Ramos (cell line): ENCODE measurements around the gene GSTM3.
"Not testable (repeated sequence)": the region's sequence is repeated elsewhere in the genome, so short reads cannot be mapped to it uniquely, and the experiment has no call there.

Experiments
- in situ Hi-C: fragments of 300-500 bp; cut with MboI; formaldehyde crosslinking; loops from one replicate; pipeline ENCODE4 v1.14.3; 2022; ENCODE audit warnings: low sequenced_read_pairs; ENCODE audit not compliant: unreplicated experiment

The GSTM3 gene

GRCh38 chr1:109776206-109776835 lies 35.5 kb upstream of the GSTM3 start:
- in situ Hi-C loops = loop anchor here (5.0 kb wide), 1 partner anchor 206 kb away; the partner anchor contains the start of gene AHCYL1

DNA sequence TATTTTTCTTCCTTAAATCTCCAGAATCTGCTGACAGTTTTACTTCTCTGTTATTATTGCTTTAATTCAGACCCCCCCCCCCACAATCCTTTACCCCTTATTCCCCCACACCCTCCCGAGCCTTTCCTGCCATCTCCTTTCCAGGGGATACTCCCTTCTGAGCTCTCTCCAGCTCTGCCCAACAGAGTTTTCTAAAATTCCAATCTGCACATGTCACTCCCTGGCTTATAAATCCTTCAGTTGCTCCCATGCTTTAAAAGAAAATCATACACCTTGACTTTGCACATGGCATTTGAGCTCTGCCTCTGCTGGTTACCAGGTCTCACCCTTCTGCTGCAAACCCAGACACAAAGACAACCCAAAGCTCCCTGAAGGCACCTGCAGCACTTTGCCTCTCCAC lies 34.6 kb upstream of the GSTM3 start:
- in situ Hi-C loops = loop anchor here (5.0 kb wide), 1 partner anchor 207 kb away; the partner anchor contains the start of gene AHCYL1

- in situ Hi-C loops = loop anchor here (5.0 kb wide), 2 partner anchors 132 to 237 kb away; partner anchors contain the start of gene GPR61
Measured at GRCh38 chr1:109773900-109774485, 33.2 kb upstream of the GSTM3 start.

DNA sequence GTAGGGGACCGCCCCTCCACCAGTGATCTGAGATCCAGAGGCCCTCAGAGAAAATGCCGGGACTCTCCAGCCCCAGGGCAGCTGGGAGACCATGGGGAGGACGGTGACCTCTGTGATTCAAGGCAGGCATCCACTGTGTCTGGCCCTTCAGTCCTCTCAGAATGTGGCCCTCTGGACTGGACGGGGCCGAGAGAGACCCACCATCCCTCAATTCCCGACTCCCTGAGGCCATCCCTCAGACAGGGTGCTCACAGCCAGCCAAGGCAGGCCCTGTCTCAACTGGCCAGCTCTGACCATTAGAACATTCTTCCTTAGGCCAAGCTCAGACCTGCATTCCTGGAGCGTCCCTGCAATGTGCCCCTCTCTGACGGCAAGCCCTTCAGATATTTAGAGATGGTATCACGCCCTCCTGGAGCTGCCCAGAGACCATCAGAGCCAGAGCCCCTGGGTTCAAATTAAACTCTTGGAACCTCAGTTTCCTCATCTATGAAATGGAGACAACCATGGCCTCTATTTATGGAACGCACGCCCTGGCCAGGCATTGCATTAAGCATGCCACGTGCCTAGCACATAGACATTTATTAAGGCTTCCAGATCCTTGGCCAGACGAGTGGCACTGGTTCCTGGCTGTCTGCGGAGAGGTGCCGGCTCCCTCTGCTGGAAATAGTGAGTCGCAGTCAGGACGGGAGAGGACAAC lies 32.5 kb upstream of the GSTM3 start:
- in situ Hi-C loops = loop anchor here (5.0 kb wide), 2 partner anchors 131 to 236 kb away; partner anchors contain the start of gene GPR61

DNA sequence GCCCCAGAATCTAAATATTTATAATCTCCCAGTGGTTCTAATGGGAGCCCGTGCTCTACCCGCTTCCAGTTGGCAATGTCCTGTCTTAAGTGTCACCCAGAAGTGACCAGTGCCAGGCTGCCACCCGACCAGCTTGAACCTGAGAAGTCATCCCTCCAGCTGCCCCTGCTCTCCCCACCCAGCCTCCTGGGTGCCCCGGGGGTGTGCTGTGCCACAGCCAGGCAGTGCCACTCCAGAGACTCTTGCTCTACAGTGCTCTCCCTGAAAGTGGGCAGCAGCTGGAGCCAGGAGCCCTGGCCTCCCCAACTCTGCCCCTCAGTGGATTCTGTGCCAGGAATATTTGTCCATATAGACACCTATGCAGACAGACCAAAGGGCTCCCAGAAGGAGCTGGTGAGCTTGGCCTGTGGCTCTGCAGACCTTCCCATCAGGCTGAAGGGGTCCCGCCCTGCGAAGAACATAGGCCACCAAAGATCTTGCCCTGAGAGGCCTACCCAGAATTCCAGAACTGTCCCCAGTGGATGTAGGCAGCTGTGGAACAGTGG lies 31.9 kb upstream of the GSTM3 start:
- in situ Hi-C loops = loop anchor here (5.0 kb wide), 2 partner anchors 130 to 235 kb away; partner anchors contain the start of gene GPR61

DNA sequence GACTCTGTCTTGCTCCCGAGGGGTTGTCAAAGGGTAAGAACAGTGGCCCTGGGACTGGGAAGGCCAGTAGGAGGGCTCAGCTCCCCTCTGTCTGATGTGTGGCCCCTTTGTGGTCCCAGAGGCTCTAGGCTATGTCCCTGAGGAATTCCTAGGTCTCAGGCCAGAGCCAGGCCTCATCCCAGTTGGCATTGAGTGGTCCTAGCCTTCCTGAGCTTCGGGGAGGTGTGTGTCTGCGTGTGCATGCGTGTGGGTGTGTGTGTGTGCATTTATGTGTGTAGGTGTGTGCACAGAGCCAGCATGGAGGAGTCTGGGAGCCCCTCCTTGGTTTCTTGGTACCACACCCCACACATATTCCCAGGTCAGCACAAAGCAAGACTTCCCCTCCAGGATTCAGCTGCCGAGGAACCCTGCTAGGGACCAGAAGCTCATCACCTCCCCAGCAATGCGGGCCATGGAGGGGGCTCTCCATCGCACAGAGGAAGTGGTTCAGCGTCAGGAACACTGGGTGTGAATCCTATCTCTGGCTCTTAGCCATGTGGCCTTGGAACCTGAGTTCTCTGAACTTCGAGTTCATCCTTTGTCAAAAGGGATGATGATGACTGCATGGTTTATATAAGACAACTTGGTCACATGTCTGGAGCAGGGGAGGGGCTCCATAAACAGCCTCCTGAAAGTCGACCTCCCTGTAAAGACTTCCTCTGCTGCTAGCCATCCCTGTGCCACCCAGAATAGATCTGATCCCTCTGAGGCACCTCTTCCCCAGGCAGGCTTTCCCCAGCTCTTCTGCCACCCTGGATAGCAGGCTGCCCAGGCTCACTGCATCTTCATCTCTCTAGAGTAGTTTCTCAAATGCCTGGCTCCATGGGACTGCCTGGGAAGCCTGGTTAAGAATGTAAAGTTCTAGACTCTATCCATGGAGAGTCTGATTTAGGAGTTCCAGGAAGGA lies 31.1 kb upstream of the GSTM3 start:
- in situ Hi-C loops = loop anchor here (5.0 kb wide), 2 partner anchors 130 to 235 kb away; partner anchors contain the start of gene GPR61

GRCh38 chr1:109770331-109771095 lies 29.7 kb upstream of the GSTM3 start:
- in situ Hi-C loops = loop anchor here (5.0 kb wide), 2 partner anchors 128 to 233 kb away; partner anchors contain the start of gene GPR61

DNA sequence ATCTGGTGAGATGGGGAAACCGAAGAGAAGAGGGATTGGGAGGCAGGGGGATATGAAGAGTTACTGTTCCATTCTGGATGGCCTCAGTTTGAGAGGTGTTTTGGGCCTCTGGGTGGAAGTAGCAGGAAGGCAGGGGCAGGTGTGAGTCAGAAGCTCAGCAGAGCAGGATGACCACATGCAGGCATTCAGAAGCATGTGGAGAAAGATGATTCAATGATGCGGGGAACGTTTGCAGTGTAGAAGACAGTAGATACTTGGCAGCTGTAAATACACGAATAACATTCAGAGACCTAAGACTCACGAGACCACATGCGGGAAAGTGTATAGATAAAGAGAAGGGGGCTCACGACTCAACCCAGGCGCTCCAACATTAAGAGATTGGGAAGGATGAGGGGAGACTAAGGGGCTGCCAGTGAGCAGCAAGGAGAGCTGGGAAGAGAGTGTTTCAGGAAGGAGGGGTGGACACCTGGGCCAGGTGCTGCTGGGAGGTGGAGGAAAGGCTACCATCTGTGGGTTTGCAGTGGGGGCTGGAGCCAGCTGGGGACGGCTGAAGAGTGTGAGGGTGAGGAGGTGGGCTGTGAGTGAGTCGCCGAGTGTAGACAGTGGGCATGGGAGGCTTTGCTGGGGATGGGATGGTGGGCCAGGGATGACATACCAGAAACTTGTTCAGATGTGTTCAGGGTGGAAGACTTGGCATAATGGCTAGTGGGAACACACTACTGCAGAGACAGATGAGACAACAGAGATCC lies 28.7 kb upstream of the GSTM3 start:
- in situ Hi-C loops = loop anchor here (5.0 kb wide), 2 partner anchors 127 to 232 kb away; partner anchors contain the start of gene GPR61

GRCh38 chr1:109768820-109769219 lies 28.0 kb upstream of the GSTM3 start:
- in situ Hi-C loops = no loop called here

DNA sequence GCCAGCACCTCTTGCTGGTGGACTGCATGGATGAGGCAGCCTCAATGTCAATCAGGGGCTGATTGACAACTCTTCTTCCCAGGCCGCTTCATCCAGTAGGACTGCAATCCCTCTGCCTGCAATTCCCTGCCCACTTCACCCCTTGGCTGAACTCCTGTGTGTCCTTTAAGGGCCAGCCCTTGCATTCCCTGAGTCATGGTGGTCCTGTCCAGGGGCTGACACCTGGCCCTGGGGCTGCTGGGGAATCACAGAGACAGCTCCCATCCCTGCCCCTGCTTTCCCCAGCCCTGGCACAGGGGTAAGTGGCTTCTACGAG lies 27.5 kb upstream of the GSTM3 start:
- in situ Hi-C loops = no loop called here

GRCh38 chr1:109767637-109768334 lies 26.9 kb upstream of the GSTM3 start:
- in situ Hi-C loops = no loop called here

DNA sequence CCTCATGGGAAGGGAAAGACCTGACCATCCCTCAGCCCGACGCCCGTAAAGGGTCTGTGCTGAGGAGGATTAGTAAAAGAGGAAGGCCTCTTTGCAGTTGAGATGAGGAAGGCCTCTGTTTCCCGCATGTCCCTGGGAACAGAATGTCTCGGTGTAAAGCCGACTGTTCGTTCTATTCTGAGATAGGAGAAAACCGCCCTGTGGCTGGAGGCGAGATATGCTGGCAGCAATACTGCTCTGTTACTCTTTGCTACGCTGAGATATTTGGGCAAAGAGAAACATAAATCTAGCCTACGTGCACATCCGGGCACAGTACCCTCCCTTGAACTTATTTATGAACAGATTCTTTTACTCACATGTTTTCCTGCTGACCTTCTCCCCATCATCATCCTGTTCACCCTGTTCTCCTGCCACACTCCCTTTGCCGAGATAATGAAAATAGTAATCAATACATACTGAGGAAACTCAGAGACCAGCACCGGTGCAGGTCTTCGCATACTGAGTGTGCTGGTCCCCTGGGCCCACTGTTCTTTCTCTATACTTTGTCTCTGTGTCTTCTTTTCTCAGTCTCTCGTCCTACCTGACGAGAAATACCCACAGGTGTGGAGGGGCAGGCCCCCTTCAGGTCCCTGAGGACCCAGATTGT lies 26.3 kb upstream of the GSTM3 start:
- in situ Hi-C loops = not testable (repeated sequence)

- in situ Hi-C loops = no loop called here
Measured at GRCh38 chr1:109765896-109766615, 25.2 kb upstream of the GSTM3 start.

- in situ Hi-C loops = no loop called here
Measured at GRCh38 chr1:109765483-109765815, 24.6 kb upstream of the GSTM3 start.

DNA sequence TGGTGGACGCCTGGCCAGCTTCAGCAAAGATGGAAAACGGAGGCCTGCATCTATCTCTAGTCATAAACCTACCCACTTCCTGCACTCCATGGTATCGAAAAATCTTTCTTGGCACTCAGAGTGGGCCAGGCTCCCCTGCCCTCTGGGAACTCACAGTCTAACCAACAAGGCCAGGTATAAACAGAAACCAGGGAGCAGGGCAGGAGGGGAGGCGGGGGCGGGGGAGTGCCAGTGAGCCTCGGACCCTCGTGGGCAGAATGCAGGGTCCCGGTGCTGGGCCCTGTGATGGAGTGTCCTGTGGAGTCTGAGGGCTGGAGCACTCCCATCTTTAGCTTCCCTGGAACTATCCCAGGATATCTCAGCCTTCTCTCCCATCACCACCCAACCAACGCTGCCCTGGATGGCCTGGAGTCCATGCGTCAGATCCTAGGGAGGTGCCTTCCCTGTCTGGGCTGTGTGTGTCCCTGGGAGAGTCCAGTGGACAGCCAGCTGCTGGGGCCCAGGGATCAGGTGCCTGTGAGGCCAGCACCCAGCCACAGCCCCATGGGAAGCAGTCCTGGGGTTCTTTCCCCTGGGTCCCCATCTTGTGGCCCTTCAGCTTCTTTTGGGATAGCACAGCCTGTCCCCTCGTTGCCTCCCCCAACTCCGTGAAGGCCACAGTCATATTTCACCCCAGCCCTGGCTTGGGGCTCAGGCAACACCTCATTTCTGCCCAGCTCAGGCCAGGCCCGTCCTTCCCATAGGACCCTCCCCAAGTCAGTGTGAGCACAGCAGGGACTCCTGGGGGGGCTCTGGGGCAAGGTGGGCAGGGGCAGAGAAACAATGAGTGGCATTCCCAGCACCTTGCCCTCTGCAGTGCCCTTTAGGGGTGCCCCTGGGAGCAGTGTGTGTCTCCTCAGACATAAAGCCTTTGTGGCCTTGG lies 24.0 kb upstream of the GSTM3 start:
- in situ Hi-C loops = no loop called here
